ENCODE data around the gene SYCE1. TPM values are rescaled to one million over a fixed set of nuclear protein-coding genes. Genes with fewer than 3 reads are reported as not detected.

Gene SYCE1
- total and polyA plus RNA-seq, 4 donors, result 0.39 to 1.1 (median 0.48) TPM; not detected in 1

DNA sequence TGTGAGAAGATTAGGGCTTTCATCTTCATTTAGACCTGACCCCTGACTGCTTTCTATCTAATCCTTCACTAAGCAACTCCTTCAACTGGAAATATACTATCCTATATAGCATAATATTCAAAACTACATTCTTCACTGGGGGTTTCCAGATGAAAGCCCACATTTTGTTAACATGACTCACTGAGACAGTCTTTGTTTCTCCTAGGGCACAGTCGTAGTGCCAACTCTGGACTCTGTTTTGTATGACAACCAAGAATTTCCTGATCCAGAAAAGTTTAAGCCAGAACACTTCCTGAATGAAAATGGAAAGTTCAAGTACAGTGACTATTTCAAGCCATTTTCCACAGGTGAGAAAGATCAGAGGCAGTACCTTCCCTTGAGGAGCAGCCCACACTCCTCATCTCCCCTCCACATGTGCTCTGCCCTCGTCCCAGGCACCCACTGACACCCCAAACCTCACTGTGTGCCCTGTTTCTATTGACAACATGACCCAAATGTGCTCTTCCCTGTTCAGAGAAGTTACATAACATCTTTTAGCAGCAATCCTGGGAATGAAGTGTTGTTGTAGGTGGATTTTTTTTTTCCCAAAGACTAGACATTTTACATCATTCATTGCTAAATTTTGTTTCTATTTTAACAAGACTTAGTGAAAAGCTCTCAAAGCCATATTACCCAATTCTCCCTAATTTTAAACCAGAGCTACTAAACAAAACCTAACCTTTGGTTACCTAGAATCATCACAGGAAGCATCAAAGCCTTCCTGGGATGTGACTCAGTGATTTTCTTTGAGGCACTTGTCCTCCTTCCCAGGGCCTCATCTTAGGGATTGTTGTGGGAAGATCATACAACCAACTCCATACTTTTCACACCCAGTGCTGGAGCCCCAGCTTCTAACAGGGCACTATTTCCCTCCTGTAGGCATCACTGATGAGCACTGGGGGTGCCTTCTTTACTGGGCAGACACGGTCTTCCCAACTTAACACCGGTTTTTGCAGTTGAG, 27.5 kb downstream of the SYCE1 start:
- no peak for DNase-seq
- ATAC-seq (ENCODE audit: low FRiP score), result no peak
- WGBS, 2 donors, result 48 to 63% methylated on average over 4 of the region's 4 CpGs
- H3K4me1 ChIP-seq (ENCODE audit: control insufficient read depth in 1 of 2, insufficient read depth in 2 of 2, low read length in 2 of 2), result no peaks in the 10 kb centered on the region
- H3K27me3 ChIP-seq (ENCODE audit: control insufficient read depth in 1 of 2, insufficient read depth in 2 of 2, low read length in 1 of 2), result no peaks in the 10 kb centered on the region
- H3K9me3 ChIP-seq (ENCODE audit: control insufficient read depth, low read length), result no peaks in the 10 kb centered on the region
- H3K27ac ChIP-seq (ENCODE audit: low read depth in 1 of 2, low read length in 2 of 2), result no peak overlapping the region
- intact Hi-C loops (cut with DNase I), result no loop called here
- peaks cover 0 to 1% of the 10 kb centered on the region in 2 donors for H3K36me3 ChIP-seq (ENCODE audit: control insufficient read depth in 1 of 2, insufficient read depth in 2 of 2, low read length in 1 of 2)
- H3K4me3 ChIP-seq (ENCODE audit: low read length in 2 of 2), result no peak overlapping the region

DNA sequence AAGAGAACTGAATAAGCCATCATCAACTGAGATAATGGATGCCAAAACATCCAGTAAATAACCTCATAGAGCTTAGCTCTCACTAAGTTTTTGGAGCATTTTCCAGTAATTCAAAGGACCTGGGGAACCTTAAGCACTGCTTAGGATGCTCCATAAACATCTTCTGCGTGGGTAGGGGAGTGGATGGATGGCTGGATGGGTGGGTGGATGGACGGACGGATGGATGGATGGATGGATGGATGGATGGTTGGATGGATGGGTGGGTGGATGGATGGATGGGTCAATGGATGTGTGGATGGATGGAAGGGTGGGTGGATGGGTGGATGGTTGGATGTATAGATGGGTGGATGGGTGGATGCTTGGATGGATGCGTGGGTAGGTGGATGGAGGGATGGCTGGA, 29.2 kb downstream of the SYCE1 start:
- intact Hi-C loops (cut with DNase I), result no loop called here
- DNase-seq, result no peak
- ATAC-seq (ENCODE audit: low FRiP score), result no peak
- H3K27ac ChIP-seq (ENCODE audit: low read depth in 1 of 2, low read length in 2 of 2), result no peak overlapping the region
- 55 to 58% methylated on average over 3 to 4 of the region's 4 CpGs for WGBS, 2 donors
- no peak overlapping the region for H3K4me3 ChIP-seq (ENCODE audit: low read length in 2 of 2)
- H3K27me3 ChIP-seq (ENCODE audit: control insufficient read depth in 1 of 2, insufficient read depth in 2 of 2, low read length in 1 of 2), result no peaks in the 10 kb centered on the region
- H3K36me3 ChIP-seq (ENCODE audit: control insufficient read depth in 1 of 2, insufficient read depth in 2 of 2, low read length in 1 of 2), result peaks cover 0 to 1% of the 10 kb centered on the region in 2 donors
- H3K9me3 ChIP-seq (ENCODE audit: control insufficient read depth, low read length), result no peaks in the 10 kb centered on the region
- H3K4me1 ChIP-seq (ENCODE audit: control insufficient read depth in 1 of 2, insufficient read depth in 2 of 2, low read length in 2 of 2), result no peaks in the 10 kb centered on the region

DNA sequence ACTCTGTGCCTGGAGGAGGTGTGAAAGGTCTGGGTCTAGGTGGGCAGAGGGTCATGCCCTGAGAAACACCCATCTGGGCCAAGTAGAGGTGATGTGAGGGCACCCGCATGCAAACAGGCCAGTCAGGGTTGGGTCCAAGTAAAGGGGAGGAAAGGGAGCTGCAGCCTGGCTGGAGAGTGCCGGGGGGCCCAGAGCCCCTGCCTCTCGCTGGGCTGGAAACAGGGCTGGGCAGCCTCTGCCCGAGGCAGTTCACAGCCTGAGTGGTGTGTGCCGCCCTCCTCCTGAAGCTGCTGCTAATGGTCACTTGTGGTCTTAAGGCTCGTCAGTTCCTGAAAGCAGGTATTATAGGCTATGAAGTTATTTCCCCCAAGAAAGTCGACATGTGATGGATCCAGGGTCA, 31.0 kb downstream of the SYCE1 start:
- Histone ChIP-seq H3K9me3 (ENCODE audit: control insufficient read depth, low read length) (no peaks in the 10 kb centered on the region), H3K27ac (ENCODE audit: low read depth in 1 of 2, low read length in 2 of 2) (no peak overlapping the region), H3K4me1 (ENCODE audit: control insufficient read depth in 1 of 2, insufficient read depth in 2 of 2, low read length in 2 of 2) (no peaks in the 10 kb centered on the region), H3K27me3 (ENCODE audit: control insufficient read depth in 1 of 2, insufficient read depth in 2 of 2, low read length in 1 of 2) (no peaks in the 10 kb centered on the region), H3K36me3 (ENCODE audit: control insufficient read depth in 1 of 2, insufficient read depth in 2 of 2, low read length in 1 of 2) (peaks cover 0 to 1% of the 10 kb centered on the region in 2 donors), H3K4me3 (ENCODE audit: low read length in 2 of 2) (no peak overlapping the region)
- DNase-seq (no peak), ATAC-seq (ENCODE audit: low FRiP score) (no peak)
- intact Hi-C loops (cut with DNase I), result no loop called here
- WGBS, 2 donors, result 78 to 86% methylated on average over 7 of the region's 7 CpGs

DNA sequence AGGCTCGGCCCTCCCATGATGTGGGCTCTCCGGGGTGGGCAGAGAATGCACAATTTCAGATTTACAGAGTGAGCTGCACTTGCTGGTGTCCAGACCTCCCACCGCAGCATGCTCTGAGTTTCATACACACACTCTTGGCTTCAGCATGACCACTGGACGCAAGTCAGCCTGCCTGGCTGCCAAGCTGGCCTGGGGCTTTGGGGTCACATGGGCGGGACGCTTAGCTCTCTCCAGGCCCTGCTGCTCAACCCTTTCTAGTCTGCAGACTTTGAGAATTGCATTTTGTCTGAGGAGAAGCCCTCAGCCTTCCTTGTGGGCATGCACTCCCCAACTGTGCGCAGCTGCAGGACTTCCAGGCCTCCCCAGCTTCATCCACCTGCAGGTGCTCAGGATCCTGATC, 32.5 kb downstream of the SYCE1 start:
- Histone ChIP-seq H3K27ac (ENCODE audit: low read depth in 1 of 2, low read length in 2 of 2) (no peak overlapping the region), H3K9me3 (ENCODE audit: control insufficient read depth, low read length) (no peaks in the 10 kb centered on the region), H3K4me1 (ENCODE audit: control insufficient read depth in 1 of 2, insufficient read depth in 2 of 2, low read length in 2 of 2) (no peaks in the 10 kb centered on the region), H3K4me3 (ENCODE audit: low read length in 2 of 2) (no peak overlapping the region), H3K36me3 (ENCODE audit: control insufficient read depth in 1 of 2, insufficient read depth in 2 of 2, low read length in 1 of 2) (peaks cover 0 to 1% of the 10 kb centered on the region in 2 donors), H3K27me3 (ENCODE audit: control insufficient read depth in 1 of 2, insufficient read depth in 2 of 2, low read length in 1 of 2) (no peaks in the 10 kb centered on the region)
- WGBS, 2 donors, result 81 to 85% methylated on average over 7 of the region's 7 CpGs
- intact Hi-C loops (cut with DNase I), result no loop called here
- ATAC-seq (ENCODE audit: low FRiP score) (no peak), DNase-seq (no peak)

DNA sequence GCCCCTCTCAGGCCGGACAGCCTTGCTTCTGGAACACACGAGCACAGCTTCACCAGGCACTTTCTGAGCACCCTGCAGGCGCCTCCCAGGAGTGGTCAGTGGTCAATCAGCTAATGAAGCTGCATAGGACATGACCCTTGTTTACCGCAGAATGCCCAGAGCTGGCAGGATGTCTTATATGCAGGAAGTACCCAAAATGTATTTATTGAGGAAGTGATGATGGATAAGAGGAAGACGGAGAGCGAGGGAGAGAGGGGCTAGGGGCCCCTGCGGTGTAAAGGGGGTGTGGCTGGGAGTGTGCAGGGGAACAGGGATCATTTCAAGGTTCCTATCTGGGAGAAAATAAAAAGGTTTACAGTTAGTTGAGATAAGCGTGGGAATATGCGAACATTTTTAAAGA, 34.9 kb downstream of the SYCE1 start:
- Histone ChIP-seq H3K9me3 (ENCODE audit: control insufficient read depth, low read length) (peaks cover 2% of the 10 kb centered on the region), H3K27me3 (ENCODE audit: control insufficient read depth in 1 of 2, insufficient read depth in 2 of 2, low read length in 1 of 2) (no peaks in the 10 kb centered on the region), H3K4me1 (ENCODE audit: control insufficient read depth in 1 of 2, insufficient read depth in 2 of 2, low read length in 2 of 2) (no peaks in the 10 kb centered on the region), H3K36me3 (ENCODE audit: control insufficient read depth in 1 of 2, insufficient read depth in 2 of 2, low read length in 1 of 2) (no peaks in the 10 kb centered on the region), H3K27ac (ENCODE audit: low read depth in 1 of 2, low read length in 2 of 2) (no peak overlapping the region), H3K4me3 (ENCODE audit: low read length in 2 of 2) (no peak overlapping the region)
- intact Hi-C loops (cut with DNase I), result no loop called here
- no peak for ATAC-seq (ENCODE audit: low FRiP score)
- no peak for DNase-seq
- WGBS, 2 donors, result 64 to 66% methylated on average over 9 of the region's 9 CpGs

DNA sequence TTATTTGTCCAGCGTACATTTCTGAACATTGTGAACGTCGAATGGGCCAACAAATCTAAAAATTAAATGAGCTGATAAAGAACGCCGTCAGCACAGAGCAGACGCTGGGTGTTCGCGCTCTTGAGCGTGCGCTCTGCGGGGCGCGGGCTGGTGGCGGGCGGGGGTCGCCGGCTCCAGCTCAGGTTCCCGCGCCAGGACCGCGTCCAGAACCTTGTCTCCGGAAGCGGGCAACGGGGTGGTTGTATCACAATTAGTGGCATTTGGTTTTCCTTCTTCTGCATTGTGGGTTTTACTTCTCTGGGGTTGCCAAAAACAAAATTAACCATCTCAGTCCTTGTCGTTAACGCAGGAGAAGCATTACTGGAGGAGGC, 35.8 kb downstream of the SYCE1 start:
- no peaks in the 10 kb centered on the region for H3K27me3 ChIP-seq (ENCODE audit: control insufficient read depth in 1 of 2, insufficient read depth in 2 of 2, low read length in 1 of 2)
- ATAC-seq (ENCODE audit: low FRiP score) (no peak), DNase-seq (no peak)
- intact Hi-C loops (cut with DNase I), result no loop called here
- peaks cover 4% of the 10 kb centered on the region for H3K9me3 ChIP-seq (ENCODE audit: control insufficient read depth, low read length)
- WGBS, 2 donors, result 6 to 24% methylated on average over 26 of the region's 26 CpGs
- no peak overlapping the region for H3K27ac ChIP-seq (ENCODE audit: low read depth in 1 of 2, low read length in 2 of 2)
- peak overlapping the region in 1 of 2 donors; percentile 14 for H3K4me3 ChIP-seq (ENCODE audit: low read length in 2 of 2)
- H3K4me1 ChIP-seq (ENCODE audit: control insufficient read depth in 1 of 2, insufficient read depth in 2 of 2, low read length in 2 of 2), result no peaks in the 10 kb centered on the region
- no peaks in the 10 kb centered on the region for H3K36me3 ChIP-seq (ENCODE audit: control insufficient read depth in 1 of 2, insufficient read depth in 2 of 2, low read length in 1 of 2)

DNA sequence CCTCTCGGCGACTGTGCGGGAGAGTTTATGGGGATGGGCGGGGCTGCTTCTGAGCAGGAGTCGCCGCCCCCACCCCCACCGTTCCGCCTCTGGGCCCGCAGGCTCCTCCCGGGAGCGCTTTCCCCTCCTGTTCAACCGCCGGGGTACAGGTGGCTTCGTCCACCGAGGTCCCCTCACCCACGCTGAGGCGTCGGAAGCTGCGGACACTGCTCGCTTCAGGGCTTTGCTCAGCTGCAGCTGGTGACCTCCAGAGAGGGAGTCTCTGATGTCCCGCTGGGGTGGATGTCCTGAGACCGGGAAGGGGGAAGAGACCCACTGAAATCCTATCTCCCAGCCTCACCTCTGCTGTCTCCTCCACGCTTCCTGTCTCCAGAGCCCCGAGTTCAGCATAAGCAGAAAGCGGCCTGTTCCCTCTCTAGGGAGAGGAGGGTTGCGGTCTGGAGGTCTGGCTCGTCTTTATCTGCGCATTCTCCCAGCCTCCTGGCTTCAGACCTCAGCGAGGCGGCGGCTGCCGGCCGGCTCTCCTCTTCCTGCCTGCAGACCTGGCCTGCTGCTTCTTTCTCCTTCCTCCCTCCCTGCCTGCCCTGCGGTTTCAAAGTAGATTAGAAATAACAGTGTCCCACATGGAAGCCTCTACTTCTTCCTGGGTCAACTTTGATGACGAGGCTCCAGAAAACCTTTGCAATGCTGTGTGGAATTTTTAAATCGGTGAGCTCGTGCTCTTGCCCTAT, 36.4 kb downstream of the SYCE1 start:
- Histone ChIP-seq H3K27ac (ENCODE audit: low read depth in 1 of 2, low read length in 2 of 2) (no peak overlapping the region), H3K36me3 (ENCODE audit: control insufficient read depth in 1 of 2, insufficient read depth in 2 of 2, low read length in 1 of 2) (no peaks in the 10 kb centered on the region), H3K4me3 (ENCODE audit: low read length in 2 of 2) (peak overlapping the region in 1 of 2 donors; percentile 14), H3K9me3 (ENCODE audit: control insufficient read depth, low read length) (peaks cover 4% of the 10 kb centered on the region), H3K4me1 (ENCODE audit: control insufficient read depth in 1 of 2, insufficient read depth in 2 of 2, low read length in 2 of 2) (no peaks in the 10 kb centered on the region), H3K27me3 (ENCODE audit: control insufficient read depth in 1 of 2, insufficient read depth in 2 of 2, low read length in 1 of 2) (no peaks in the 10 kb centered on the region)
- 2 to 4% methylated on average over 26 to 37 of the region's 37 CpGs for WGBS, 2 donors
- peak; percentile 12 for ATAC-seq (ENCODE audit: low FRiP score)
- intact Hi-C loops (cut with DNase I), result no loop called here
- DNase-seq, result no peak

DNA sequence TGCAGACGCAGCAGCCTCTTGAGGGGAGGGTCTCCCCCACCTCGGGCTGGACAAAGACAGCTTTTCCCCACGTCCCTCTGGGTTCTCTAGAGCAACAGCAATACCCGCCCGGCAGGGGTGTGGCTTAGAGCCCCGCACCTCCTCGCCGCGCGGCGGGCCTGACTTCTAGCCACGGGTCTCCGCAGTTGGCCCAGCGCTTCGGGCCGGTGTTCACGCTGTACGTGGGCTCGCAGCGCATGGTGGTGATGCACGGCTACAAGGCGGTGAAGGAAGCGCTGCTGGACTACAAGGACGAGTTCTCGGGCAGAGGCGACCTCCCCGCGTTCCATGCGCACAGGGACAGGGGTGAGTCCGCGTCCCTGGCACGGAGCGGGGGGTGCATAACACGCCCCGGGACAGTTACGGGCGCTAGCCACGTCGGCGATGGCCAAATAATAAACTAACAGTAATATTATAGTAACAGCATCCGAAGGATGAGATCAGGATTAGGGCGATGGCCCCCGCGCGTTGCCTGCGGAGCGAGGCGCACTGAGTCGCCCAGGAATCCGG, 37.0 kb downstream of the SYCE1 start:
- WGBS, 2 donors, result 2 to 17% methylated on average over 50 of the region's 50 CpGs
- ATAC-seq (ENCODE audit: low FRiP score), result no peak
- no peak overlapping the region for H3K4me3 ChIP-seq (ENCODE audit: low read length in 2 of 2)

More for the DNA sequence above, 37.0 kb downstream of the SYCE1 start:
- no peak for DNase-seq
- Histone ChIP-seq H3K27me3 (ENCODE audit: control insufficient read depth in 1 of 2, insufficient read depth in 2 of 2, low read length in 1 of 2) (no peaks in the 10 kb centered on the region), H3K27ac (ENCODE audit: low read depth in 1 of 2, low read length in 2 of 2) (no peak overlapping the region), H3K36me3 (ENCODE audit: control insufficient read depth in 1 of 2, insufficient read depth in 2 of 2, low read length in 1 of 2) (no peaks in the 10 kb centered on the region), H3K4me1 (ENCODE audit: control insufficient read depth in 1 of 2, insufficient read depth in 2 of 2, low read length in 2 of 2) (no peaks in the 10 kb centered on the region), H3K9me3 (ENCODE audit: control insufficient read depth, low read length) (peaks cover 8% of the 10 kb centered on the region)
- intact Hi-C loops (cut with DNase I), result no loop called here

Measured in aorta (tissue), 5 donors.